ENCODE results near the gene STOX1. TPM values are rescaled to one million over a fixed set of nuclear protein-coding genes. Genes with fewer than 3 reads are reported as not detected.
"Not testable (repeated sequence)": the region's sequence is repeated elsewhere in the genome, so short reads cannot be mapped to it uniquely, and the experiment has no call there.

STOX1 gene
- polyA plus RNA-seq, 1 donor from 2014 or later, result 1.2 TPM

- TF ChIP-seq, protein P1, sequence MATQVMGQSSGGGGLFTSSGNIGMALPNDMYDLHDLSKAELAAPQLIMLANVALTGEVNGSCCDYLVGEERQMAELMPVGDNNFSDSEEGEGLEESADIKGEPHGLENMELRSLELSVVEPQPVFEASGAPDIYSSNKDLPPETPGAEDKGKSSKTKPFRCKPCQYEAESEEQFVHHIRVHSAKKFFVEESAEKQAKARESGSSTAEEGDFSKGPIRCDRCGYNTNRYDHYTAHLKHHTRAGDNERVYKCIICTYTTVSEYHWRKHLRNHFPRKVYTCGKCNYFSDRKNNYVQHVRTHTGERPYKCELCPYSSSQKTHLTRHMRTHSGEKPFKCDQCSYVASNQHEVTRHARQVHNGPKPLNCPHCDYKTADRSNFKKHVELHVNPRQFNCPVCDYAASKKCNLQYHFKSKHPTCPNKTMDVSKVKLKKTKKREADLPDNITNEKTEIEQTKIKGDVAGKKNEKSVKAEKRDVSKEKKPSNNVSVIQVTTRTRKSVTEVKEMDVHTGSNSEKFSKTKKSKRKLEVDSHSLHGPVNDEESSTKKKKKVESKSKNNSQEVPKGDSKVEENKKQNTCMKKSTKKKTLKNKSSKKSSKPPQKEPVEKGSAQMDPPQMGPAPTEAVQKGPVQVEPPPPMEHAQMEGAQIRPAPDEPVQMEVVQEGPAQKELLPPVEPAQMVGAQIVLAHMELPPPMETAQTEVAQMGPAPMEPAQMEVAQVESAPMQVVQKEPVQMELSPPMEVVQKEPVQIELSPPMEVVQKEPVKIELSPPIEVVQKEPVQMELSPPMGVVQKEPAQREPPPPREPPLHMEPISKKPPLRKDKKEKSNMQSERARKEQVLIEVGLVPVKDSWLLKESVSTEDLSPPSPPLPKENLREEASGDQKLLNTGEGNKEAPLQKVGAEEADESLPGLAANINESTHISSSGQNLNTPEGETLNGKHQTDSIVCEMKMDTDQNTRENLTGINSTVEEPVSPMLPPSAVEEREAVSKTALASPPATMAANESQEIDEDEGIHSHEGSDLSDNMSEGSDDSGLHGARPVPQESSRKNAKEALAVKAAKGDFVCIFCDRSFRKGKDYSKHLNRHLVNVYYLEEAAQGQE (IDR thresholded peaks at IDR 0.05; ENCODE audit: borderline replicate concordance), result no peak
- TF ChIP-seq SMC3 (conservative IDR thresholded peaks at IDR 0.05; ENCODE audit: poor library complexity) (no peak), TAF1 (IDR thresholded peaks at IDR 0.05; ENCODE audit: low read depth) (no peak), EZH2 (IDR thresholded peaks at IDR 0.05; ENCODE audit: borderline replicate concordance, insufficient read depth, low read length, poor library complexity, severe bottlenecking) (no peak), RAD21 (conservative IDR thresholded peaks at IDR 0.05) (no peak), CTCF (IDR thresholded peaks at IDR 0.05; ENCODE audit: poor library complexity, severe bottlenecking) (no peak), MXI1 (conservative IDR thresholded peaks at IDR 0.05; ENCODE audit: poor library complexity, severe bottlenecking) (no peak), EP300 (conservative IDR thresholded peaks at IDR 0.05; ENCODE audit: poor library complexity, severe bottlenecking) (no peak), POLR2AphosphoS5 (IDR thresholded peaks at IDR 0.05) (no peak)
- H3K4me3 ChIP-seq (ENCODE audit: low read length), result no peak overlapping the region
Measured at GRCh38 chr10:68938884-68939283, 111.6 kb downstream of the STOX1 start.

DNA sequence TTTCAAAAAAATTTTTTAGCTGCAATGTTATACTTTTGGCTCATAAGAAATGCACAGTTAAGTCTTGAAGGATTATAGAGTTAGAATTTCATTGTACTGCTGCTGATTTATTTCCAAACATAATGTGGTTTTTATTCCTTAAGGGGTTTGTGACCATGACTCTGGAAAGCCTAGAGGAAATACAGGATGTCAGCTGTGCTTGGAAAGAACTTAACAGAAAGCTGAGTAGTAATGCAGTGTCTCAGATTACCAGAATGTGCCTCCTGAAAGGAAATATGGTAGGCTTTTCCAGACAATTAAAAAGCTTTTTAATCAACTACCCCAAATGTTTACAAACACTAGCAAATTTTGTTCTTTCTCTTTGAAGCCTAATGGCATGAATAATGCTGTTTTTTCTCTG lies 113.6 kb downstream of the STOX1 start:
- H3K79me2 ChIP-seq (replicated peaks; ENCODE audit: insufficient read depth, low read length); H3K4me2 ChIP-seq (ENCODE audit: low read length); H3F3A ChIP-seq (ENCODE audit: insufficient read depth, low read length, poor library complexity, severe bottlenecking); H3K27me3 ChIP-seq (ENCODE audit: insufficient read depth, low read depth, low read length); H3K9ac ChIP-seq (ENCODE audit: low read length); H4K20me1 ChIP-seq (ENCODE audit: insufficient read depth); H3K36me3 ChIP-seq (ENCODE audit: insufficient read depth, low read length); H3K27ac ChIP-seq (ENCODE audit: low read length); H3K4me3 ChIP-seq (ENCODE audit: low read length); H3K9me3 ChIP-seq (ENCODE audit: low read length); H3K9me2 ChIP-seq (ENCODE audit: insufficient read depth, low read length); H2AFZ ChIP-seq (ENCODE audit: low read depth, low read length): not testable (repeated sequence)

More at GRCh38 chr10:68938884-68939283, 111.6 kb downstream of the STOX1 start:
- Histone ChIP-seq H3K36me3 (ENCODE audit: insufficient read depth, low read length) (peaks cover 4% of the 10 kb centered on the region), H3K9ac (ENCODE audit: low read length) (no peak overlapping the region), H2AFZ (ENCODE audit: low read depth, low read length) (no peak overlapping the region), H4K20me1 (ENCODE audit: insufficient read depth) (no peaks in the 10 kb centered on the region), H3F3A (ENCODE audit: insufficient read depth, low read length, poor library complexity, severe bottlenecking) (no peaks in the 10 kb centered on the region), H3K9me2 (ENCODE audit: insufficient read depth, low read length) (no peaks in the 10 kb centered on the region), H3K27me3 (ENCODE audit: insufficient read depth, low read depth, low read length) (no peaks in the 10 kb centered on the region), H3K9me3 (ENCODE audit: low read length) (no peaks in the 10 kb centered on the region), H3K4me2 (ENCODE audit: low read length) (no peak overlapping the region), H3K79me2 (replicated peaks; ENCODE audit: insufficient read depth, low read length) (no peaks in the 10 kb centered on the region), H3K27ac (ENCODE audit: low read length) (no peak overlapping the region)

Small RNA genes lying within 50 kb of the gene (small RNA-seq; reads per million reads assigned to genes)
- gene RNU6-571P (0 reads per million in 3 experiments), gene RNU6-697P (0 to 0.08 (median 0) reads per million in 3 experiments)

Other genes with a start within 250 kb of the STOX1 start
- gene CCAR1, start 106.3 kb upstream of the STOX1 start, polyA plus RNA-seq, result 51.4 and 58.1 TPM in 2 replicates
- gene DDX50, start 73.8 kb downstream of the STOX1 start, polyA plus RNA-seq, result 45.6 and 51.1 TPM in 2 replicates
- gene DDX21, start 128.6 kb downstream of the STOX1 start, polyA plus RNA-seq, result 29.6 and 33.0 TPM in 2 replicates
- 76.9 and 94.1 TPM in 2 replicates for gene KIFBP, start 161.3 kb downstream of the STOX1 start, polyA plus RNA-seq

All from neural cell (in vitro differentiated cells).